HG03175 (cell line): ENCODE measurements around the gene AOPEP.
"Not testable (repeated sequence)": the region's sequence is repeated elsewhere in the genome, so short reads cannot be mapped to it uniquely, and the experiment has no call there.

Experiments used
- ATAC-seq: cut with Tn5 transposase; IDR thresholded peaks from one replicate; pipeline ENCODE4 v1.9.1; 2021; ENCODE audit warnings: mild to moderate bottlenecking, moderate library complexity; ENCODE audit not compliant: unreplicated experiment

Gene AOPEP

GRCh38 chr9:94867281-94867841, 140.9 kb downstream of the AOPEP start:
- ATAC-seq, result no peak

DNA sequence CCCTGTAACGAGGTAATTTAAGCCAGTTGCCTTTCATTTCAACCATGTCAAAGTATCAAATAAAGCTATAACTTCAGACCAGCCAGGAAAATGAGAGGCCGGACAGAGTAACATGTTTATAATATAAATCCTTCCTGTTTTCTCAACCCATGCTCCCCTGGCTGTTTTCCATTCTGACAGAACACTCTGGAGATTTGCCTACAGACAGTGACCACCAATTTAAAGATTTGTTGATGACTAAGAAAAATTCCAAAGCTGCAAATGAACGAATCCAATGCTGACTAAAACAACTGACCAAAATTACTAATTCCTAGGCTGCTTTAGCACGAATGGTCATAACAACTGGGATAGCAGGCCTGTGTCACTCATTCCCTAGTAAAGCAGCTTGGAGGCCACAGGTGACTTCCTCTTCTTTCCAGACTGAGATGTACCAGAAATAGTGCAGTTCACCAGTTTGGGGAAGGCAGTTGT, 141.4 kb downstream of the AOPEP start:
- ATAC-seq, result no peak

DNA sequence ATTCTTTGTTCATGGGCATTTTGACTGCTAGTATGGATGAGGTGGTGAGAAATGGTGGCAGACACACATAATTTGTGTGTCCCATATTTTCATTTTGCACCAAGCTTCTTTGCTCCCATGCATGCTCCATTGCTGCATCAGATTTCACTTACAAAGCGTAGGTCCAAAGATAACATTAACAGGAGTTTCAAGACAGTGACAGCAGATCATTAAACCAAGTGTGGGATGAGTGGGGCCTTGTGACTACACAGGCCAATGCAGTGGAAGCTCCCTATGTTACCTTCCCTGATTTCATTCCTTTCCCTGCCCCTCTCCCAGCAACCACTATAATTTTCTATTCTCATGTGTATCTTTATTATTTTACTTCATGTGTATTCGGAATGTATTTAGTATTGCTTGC, 142.0 kb downstream of the AOPEP start:
- ATAC-seq, result no peak

- ATAC-seq, result no peak
These were observed 142.9 kb downstream of the AOPEP start for GRCh38 chr9:94869415-94869843.

GRCh38 chr9:94870465-94870792, 143.9 kb downstream of the AOPEP start:
- ATAC-seq, result no peak

GRCh38 chr9:94870793-94871558, 144.5 kb downstream of the AOPEP start:
- no peak for ATAC-seq

DNA sequence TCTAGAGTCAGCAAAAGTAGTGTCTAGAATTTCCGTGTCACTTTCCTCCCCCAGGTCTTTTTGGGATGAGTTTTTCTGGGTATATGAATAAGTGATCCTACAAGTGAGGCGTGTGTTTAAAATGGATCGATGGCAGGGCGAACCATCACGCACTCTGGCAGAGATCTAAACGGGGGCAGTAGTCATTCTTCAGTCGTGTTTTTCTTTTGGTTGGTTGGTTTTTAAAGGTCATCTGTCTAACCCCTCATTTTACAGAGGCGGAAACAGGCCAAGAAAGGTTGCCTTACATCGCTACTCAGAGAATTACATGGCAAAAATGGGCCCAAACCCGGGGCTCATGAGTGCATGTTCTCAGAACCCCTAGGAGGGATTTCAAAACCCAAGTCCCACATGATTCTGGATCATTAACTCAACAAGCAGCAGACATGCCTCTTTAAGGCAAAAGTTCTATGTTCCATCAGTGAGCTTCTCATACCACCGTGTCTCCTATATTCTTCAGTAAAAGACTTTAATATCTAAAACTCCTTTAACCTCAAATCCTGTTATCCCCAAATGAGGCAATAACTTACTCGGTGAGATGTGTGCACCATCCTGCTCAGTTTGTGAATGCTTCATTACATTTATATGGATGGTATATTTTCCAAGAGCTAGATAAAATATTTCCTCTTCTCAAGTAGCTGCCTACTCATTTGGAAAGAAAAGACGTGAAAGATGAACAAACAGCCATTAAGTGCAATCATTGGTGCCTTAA, 145.8 kb downstream of the AOPEP start:
- ATAC-seq, result no peak

GRCh38 chr9:94872891-94873511, 146.5 kb downstream of the AOPEP start:
- no peak for ATAC-seq

DNA sequence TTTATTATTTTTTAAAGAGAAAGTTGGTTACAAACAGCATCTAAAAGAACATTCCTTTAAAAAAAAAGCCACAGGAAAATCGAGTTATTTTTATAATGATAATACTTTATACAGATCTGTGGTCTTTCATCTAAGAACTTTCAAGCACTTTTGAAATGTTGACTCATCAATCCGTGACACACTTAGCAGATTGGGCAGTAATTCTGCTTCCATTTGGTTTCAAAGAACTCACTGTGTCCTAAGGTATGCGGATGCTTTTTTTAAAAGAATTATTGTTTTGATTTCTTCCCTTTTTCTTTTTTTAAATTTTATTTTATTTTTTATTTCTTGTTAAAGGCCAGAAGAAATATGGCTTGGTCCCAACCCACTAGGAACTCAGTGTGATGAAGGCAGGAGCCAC, 147.8 kb downstream of the AOPEP start:
- no peak for ATAC-seq

DNA sequence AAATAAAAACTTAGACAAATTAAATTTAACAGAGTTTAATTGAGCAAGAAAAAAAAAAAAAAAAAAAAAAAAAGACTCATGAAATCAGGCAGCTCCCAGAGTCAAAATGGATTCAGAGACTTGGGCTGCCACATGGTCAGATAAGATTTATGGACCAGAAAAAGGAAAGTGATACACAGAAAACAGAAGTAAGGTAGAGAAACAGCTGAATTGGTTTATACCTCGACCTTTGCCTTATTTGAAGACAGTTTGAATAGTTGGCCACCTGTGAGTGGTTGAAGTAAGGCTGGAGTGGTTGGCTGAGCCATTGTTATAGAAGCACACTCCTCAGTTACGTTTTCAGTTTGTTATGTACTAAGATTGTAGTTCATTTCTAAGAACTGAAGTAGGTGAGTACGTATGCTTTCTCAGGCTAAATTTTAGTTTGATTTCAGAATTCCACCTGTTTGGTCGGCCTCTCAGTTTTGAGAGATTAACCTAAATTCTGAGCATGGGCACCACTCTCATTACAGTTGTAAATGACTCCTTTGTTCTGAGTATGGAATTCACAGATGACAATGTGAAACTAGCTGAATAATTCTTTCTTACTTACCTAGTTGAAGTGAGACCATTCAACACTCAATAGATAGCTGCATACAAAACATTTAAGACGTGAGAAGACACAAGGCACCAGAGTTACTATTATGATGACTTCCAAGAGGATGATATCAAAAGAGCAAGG, 149.0 kb downstream of the AOPEP start:
- ATAC-seq, result no peak

- ATAC-seq, result not testable (repeated sequence)
These were observed 152.3 kb downstream of the AOPEP start for GRCh38 chr9:94878804-94879203.

- no peak for ATAC-seq
These were observed 152.7 kb downstream of the AOPEP start for GRCh38 chr9:94879230-94879629.

GRCh38 chr9:94881023-94881422, 154.5 kb downstream of the AOPEP start:
- ATAC-seq, result no peak

- no peak for ATAC-seq
These were observed 155.0 kb downstream of the AOPEP start for GRCh38 chr9:94881454-94881853.

DNA sequence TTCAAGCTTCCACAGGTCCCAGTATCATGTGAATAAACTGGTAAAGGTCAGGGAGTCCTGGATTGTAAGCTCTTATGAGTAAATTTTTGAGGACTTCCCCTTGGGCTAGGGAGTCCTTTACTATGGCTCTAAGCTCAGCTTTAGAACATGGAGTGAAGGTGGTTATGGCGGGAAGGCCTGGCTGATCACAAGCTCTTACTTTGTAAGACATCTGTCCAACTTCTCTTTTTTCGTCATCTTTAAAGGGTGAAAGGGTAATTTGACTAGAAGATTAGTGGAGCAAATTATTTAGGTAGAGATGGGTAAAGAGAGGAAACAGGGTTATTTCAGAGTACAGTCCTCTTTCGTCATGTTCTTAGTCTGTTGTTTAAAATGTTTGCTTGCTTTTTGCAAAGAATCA, 155.4 kb downstream of the AOPEP start:
- ATAC-seq, result no peak

DNA sequence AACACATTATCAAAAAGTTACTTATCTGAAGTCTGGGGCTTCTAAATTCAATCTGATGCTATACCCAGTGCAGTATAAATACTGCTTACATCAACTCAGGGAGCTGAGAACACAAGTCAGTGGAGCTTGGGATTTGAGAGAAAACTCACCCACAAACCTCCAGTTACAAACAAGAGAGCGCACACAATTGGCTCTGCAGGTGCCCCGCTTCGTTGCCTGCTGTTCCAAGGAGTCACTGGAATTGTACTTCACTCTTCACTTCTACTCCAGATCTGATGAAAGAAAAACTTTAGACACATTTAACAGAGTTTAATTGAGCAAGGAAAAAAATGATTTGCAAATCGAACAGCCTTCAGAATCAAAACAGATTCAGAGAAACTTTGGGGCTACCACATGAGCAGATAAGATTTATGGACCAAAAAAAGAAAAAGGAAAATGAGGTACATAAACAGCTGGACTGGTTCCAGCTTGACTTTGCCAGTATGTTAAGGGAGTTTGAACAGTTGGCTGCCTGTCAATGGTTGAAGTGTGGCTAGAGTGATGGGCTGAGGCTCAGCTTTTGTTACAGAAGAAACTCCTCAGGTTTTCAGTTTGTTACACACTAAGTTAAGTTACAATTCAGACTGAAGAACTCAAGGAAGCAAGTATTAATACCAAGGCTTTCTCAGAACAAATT, 156.6 kb downstream of the AOPEP start:
- no peak for ATAC-seq

- ATAC-seq, result no peak
These were observed 159.5 kb downstream of the AOPEP start for GRCh38 chr9:94885854-94886447.

- no peak for ATAC-seq
These were observed 161.2 kb downstream of the AOPEP start for GRCh38 chr9:94887721-94888120.

DNA sequence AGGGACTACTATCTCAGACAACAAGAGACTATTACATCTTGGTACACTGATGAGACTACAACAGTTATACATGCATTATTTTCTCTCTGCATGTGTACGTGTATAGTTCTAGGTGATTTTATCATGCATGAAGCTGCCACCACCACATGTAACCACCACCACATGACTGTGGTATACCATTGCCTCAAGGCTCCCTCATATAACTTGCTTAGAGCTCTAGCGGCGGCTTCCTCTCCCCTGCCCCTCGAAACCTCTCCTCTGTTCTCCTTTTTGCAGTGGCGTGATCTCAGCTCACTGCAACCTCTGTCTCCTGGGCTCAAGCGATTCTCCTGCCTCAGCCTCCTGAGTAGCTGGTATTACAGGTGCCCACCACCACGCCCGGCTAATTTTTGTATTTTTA, 162.3 kb downstream of the AOPEP start:
- ATAC-seq, result peak; percentile 64

- ATAC-seq, result no peak
These were observed 163.1 kb downstream of the AOPEP start for GRCh38 chr9:94889628-94890027.
